Thyroid gland (tissue), 4 donors: ENCODE measurements around the gene SH2D2A.

Source experiments
- POLR2A ChIP-seq, 2 donors: fragments of 450-650 bp; IDR thresholded peaks; one replicate each; pipeline ENCODE4 v1.6.1; 2017; ENCODE audit warnings: antibody characterized with exemption in 2 of 2, mild to moderate bottlenecking in 2 of 2, moderate library complexity in 1 of 2
- TF ChIP-seq, protein P1 (sequence below), 6 experiments: fragments of 200-600 bp in 3 of 6; fragments of 450-650 bp in 3 of 6; sonication (generic) in 3 of 6; IDR thresholded peaks; one replicate each; pipeline ENCODE4 v1.5.1; 2016 to 2019; ENCODE audit warnings: antibody characterized with exemption in 6 of 6, mild to moderate bottlenecking in 2 of 6, inconsistent platforms in 1 of 6, moderate library complexity in 1 of 6

DNA sequence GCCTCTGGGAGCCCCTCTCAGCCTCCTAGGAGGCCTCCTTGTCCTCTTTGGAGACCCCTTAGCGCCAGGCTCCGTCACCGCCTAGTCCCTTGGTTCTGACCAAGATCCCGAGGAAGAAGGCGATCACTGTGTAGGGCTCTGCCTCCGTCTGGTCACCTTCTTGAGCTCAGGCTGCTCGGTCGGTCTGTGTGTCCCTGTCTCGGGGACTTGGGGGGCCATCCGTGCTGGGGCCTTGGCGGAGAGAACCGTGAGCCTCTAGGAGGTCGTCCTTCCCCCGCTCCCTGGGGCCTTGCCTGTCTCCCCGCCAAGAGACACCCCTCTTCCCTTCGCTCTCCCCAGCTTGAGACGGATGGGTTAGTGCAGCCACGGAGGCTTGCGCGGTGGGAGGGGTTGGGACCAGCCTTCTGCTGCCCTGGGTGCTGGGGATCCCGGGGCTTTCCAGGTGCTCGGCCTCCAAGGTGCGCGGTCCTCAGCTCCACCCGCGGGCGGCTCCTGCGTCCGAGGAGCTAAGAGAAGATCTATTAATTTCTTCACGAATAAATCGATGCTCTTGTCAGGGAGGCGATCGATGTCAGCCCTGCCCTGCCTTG, 43.0 kb upstream of the SH2D2A start:
- TF ChIP-seq POLR2A (IDR thresholded peaks at IDR 0.05) = no peak
- TF ChIP-seq, protein P1, sequence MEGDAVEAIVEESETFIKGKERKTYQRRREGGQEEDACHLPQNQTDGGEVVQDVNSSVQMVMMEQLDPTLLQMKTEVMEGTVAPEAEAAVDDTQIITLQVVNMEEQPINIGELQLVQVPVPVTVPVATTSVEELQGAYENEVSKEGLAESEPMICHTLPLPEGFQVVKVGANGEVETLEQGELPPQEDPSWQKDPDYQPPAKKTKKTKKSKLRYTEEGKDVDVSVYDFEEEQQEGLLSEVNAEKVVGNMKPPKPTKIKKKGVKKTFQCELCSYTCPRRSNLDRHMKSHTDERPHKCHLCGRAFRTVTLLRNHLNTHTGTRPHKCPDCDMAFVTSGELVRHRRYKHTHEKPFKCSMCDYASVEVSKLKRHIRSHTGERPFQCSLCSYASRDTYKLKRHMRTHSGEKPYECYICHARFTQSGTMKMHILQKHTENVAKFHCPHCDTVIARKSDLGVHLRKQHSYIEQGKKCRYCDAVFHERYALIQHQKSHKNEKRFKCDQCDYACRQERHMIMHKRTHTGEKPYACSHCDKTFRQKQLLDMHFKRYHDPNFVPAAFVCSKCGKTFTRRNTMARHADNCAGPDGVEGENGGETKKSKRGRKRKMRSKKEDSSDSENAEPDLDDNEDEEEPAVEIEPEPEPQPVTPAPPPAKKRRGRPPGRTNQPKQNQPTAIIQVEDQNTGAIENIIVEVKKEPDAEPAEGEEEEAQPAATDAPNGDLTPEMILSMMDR (IDR thresholded peaks at IDR 0.05) = no peak
